Naive thymus-derived CD8-positive, alpha-beta T cell (primary cell): ENCODE data around the gene VPS41. TPM values are rescaled to one million over a fixed set of nuclear protein-coding genes. Genes with fewer than 3 reads are reported as not detected.

Experiments used
- ATAC-seq, 2 donors: fragments of 150-1000 bp; cut with Tn5 transposase in 1 of 2; sonication (Bioruptor Pico), chemical (Tn5 transposase) in 1 of 2; 1 replicate in 1 of 2; 2 replicates in 1 of 2; pipeline ENCODE4 v1.10.0; 2021; ENCODE audit warnings: mild to moderate bottlenecking in 2 of 2, moderate library complexity in 2 of 2
- POLR2A ChIA-PET: fragments of 350-600 bp; sonication (Branson Sonifier 250); formaldehyde crosslinking; loops from one replicate; lab custom pipeline; 2021; ENCODE audit warnings: antibody characterized with exemption; lab: Charles Lee
- DNase-seq, 10 donors: peaks; one replicate each; pipeline versions ENCODE4 v3.0.0 to v3.0.0-alpha.2; 2020 to 2022
- H3K27ac Mint-ChIP-seq, 10 donors: one replicate each; pipeline ENCODE4 v1.8.0; 2020 to 2022; ENCODE audit warnings: mild to moderate bottlenecking in 10 of 10, mixed read lengths in 10 of 10, moderate library complexity in 4 of 10, inconsistent platforms in 1 of 10
- H3K27me3 Mint-ChIP-seq, 5 donors: one replicate each; pipeline ENCODE4 v1.8.0; 2021 to 2022; ENCODE audit warnings: mixed read lengths in 5 of 5
- H3K36me3 Mint-ChIP-seq, 3 donors: one replicate each; pipeline ENCODE4 v1.8.0; 2020 to 2022; ENCODE audit warnings: mixed read lengths in 3 of 3, mild to moderate bottlenecking in 2 of 3, inconsistent platforms in 1 of 3
- H3K4me1 Mint-ChIP-seq, 4 donors: one replicate each; pipeline ENCODE4 v1.8.0; 2021 to 2022; ENCODE audit warnings: mixed read lengths in 4 of 4
- H3K4me3 Mint-ChIP-seq, 10 donors: one replicate each; pipeline ENCODE4 v1.8.0; 2020 to 2022; ENCODE audit warnings: mild to moderate bottlenecking in 10 of 10, mixed read lengths in 10 of 10, moderate library complexity in 6 of 10, inconsistent platforms in 1 of 10
- H3K9me3 Mint-ChIP-seq, 9 donors: one replicate each; pipeline ENCODE4 v1.8.0; 2020 to 2022; ENCODE audit warnings: mixed read lengths in 9 of 9, mild to moderate bottlenecking in 3 of 9, inconsistent platforms in 1 of 9, moderate library complexity in 1 of 9
- polyA plus RNA-seq, 3 donors: library from polyadenylated mRNA; unstranded; fragments of 300-500 nt; fragmentation: Illumina TruSeq; gene quantifications; one replicate each; pipeline ENCODE4 v1.2.3, GENCODE V29; 2021
- total RNA-seq, 8 experiments: library from RNA in 2 of 8; stranded (reverse) in 2 of 8; gene quantifications; one replicate each; pipeline ENCODE4 v1.2.3 and lab custom pipeline; 2021 to 2026

VPS41 gene
- total and polyA plus RNA-seq, 5 experiments from 2014 or later, result 33.3 to 66.0 (median 43.2) TPM

GRCh38 chr7:38694326-38694725, 214.7 kb downstream of the VPS41 start:
- Mint-ChIP-seq H3K27me3 (peaks cover 2 to 17% (median 7%) of the 10 kb centered on the region in 5 donors), H3K9me3 (peaks cover 0 to 22% (median 6%) of the 10 kb centered on the region in 9 donors), H3K4me1 (no peaks in the 10 kb centered on the region), H3K4me3 (no peak overlapping the region), H3K36me3 (no peaks in the 10 kb centered on the region), H3K27ac (no peak overlapping the region)
- no peak for DNase-seq
- ATAC-seq, result no peak
- POLR2A ChIA-PET, result no interaction called here

- POLR2A ChIA-PET, result no interaction called here
- ATAC-seq, result no peak
- no peaks in the 10 kb centered on the region for H3K4me1 Mint-ChIP-seq
- DNase-seq, result no peak
- H3K4me3 Mint-ChIP-seq, result no peak overlapping the region
- H3K9me3 Mint-ChIP-seq, result peaks cover 0 to 16% (median 7%) of the 10 kb centered on the region in 9 donors
- H3K27me3 Mint-ChIP-seq, result peaks cover 8 to 21% (median 15%) of the 10 kb centered on the region in 5 donors
- H3K36me3 Mint-ChIP-seq, result peaks cover 0 to 13% (median 5%) of the 10 kb centered on the region in 3 donors
- no peak overlapping the region for H3K27ac Mint-ChIP-seq
Measured at GRCh38 chr7:38686888-38687287, 222.1 kb downstream of the VPS41 start.

- ATAC-seq (no peak), DNase-seq (no peak)
- Mint-ChIP-seq H3K27me3 (peaks cover 8 to 24% (median 13%) of the 10 kb centered on the region in 5 donors), H3K9me3 (peaks cover 0 to 16% (median 7%) of the 10 kb centered on the region in 9 donors), H3K4me1 (no peaks in the 10 kb centered on the region), H3K4me3 (no peak overlapping the region), H3K27ac (no peak overlapping the region), H3K36me3 (peaks cover 0 to 13% (median 5%) of the 10 kb centered on the region in 3 donors)
- POLR2A ChIA-PET, result no interaction called here
Measured at GRCh38 chr7:38685851-38686250, 223.1 kb downstream of the VPS41 start.

- Mint-ChIP-seq H3K36me3 (peaks cover 0 to 5% (median 0%) of the 10 kb centered on the region in 3 donors), H3K27ac (no peak overlapping the region), H3K4me1 (no peaks in the 10 kb centered on the region), H3K27me3 (peaks cover 4 to 22% (median 11%) of the 10 kb centered on the region in 5 donors), H3K4me3 (no peak overlapping the region), H3K9me3 (peaks cover 0 to 8% (median under 1%) of the 10 kb centered on the region in 9 donors)
- POLR2A ChIA-PET, result no interaction called here
- no peak for DNase-seq
- ATAC-seq, result no peak
Measured at GRCh38 chr7:38682606-38683005, 226.4 kb downstream of the VPS41 start.

DNA sequence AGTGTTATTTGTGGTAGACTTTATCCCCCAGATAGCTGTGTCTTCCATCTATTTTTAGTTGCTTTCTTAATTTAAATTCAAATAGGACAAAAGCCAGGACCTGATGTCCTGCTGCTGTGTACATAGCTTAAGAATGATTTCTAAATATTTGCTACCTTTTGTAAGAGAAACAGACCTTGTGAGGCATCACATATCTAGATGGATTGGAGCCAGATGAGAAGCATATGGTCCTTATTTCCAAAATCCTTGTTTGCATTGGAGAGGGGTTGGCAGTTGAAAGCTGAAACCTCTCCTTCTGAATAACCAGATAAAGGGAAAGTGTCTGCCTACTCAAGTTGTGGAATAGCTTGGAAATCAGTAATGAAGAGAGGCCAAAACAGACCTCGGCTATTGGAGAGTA, 227.1 kb downstream of the VPS41 start:
- H3K4me1 Mint-ChIP-seq, result no peaks in the 10 kb centered on the region
- DNase-seq (no peak), ATAC-seq (no peak)
- H3K9me3 Mint-ChIP-seq, result peaks cover 0 to 8% (median 0%) of the 10 kb centered on the region in 9 donors
- no peak overlapping the region for H3K27ac Mint-ChIP-seq
- H3K36me3 Mint-ChIP-seq, result peaks cover 0 to 5% (median 0%) of the 10 kb centered on the region in 3 donors
- POLR2A ChIA-PET, result no interaction called here
- H3K27me3 Mint-ChIP-seq, result peaks cover 4 to 15% (median 7%) of the 10 kb centered on the region in 5 donors
- no peak overlapping the region for H3K4me3 Mint-ChIP-seq

GRCh38 chr7:38679419-38679818, 229.6 kb downstream of the VPS41 start:
- DNase-seq (no peak), ATAC-seq (no peak)
- no peak overlapping the region for H3K27ac Mint-ChIP-seq
- POLR2A ChIA-PET, result no interaction called here
- no peaks in the 10 kb centered on the region for H3K4me1 Mint-ChIP-seq
- H3K4me3 Mint-ChIP-seq, result no peak overlapping the region
- peaks cover 0 to 2% (median 0%) of the 10 kb centered on the region in 9 donors for H3K9me3 Mint-ChIP-seq
- no peaks in the 10 kb centered on the region for H3K36me3 Mint-ChIP-seq
- peaks cover 0 to 10% (median 4%) of the 10 kb centered on the region in 5 donors for H3K27me3 Mint-ChIP-seq

GRCh38 chr7:38678698-38679054, 230.3 kb downstream of the VPS41 start:
- Mint-ChIP-seq H3K9me3 (peaks cover 0 to 2% (median 0%) of the 10 kb centered on the region in 9 donors), H3K36me3 (no peaks in the 10 kb centered on the region), H3K27me3 (peaks cover 0 to 10% (median 4%) of the 10 kb centered on the region in 5 donors), H3K27ac (no peak overlapping the region), H3K4me1 (no peaks in the 10 kb centered on the region), H3K4me3 (no peak overlapping the region)
- DNase-seq (no peak), ATAC-seq (no peak)
- POLR2A ChIA-PET, result no interaction called here

GRCh38 chr7:38677981-38678697, 230.9 kb downstream of the VPS41 start:
- no peak for DNase-seq
- no peaks in the 10 kb centered on the region for H3K36me3 Mint-ChIP-seq
- H3K4me1 Mint-ChIP-seq, result no peaks in the 10 kb centered on the region
- ATAC-seq, result no peak
- H3K27me3 Mint-ChIP-seq, result peaks cover 0 to 10% (median 2%) of the 10 kb centered on the region in 5 donors
- H3K9me3 Mint-ChIP-seq, result peaks cover 0 to 2% (median 0%) of the 10 kb centered on the region in 9 donors
- POLR2A ChIA-PET, result no interaction called here
- H3K4me3 Mint-ChIP-seq, result no peak overlapping the region
- no peak overlapping the region for H3K27ac Mint-ChIP-seq

DNA sequence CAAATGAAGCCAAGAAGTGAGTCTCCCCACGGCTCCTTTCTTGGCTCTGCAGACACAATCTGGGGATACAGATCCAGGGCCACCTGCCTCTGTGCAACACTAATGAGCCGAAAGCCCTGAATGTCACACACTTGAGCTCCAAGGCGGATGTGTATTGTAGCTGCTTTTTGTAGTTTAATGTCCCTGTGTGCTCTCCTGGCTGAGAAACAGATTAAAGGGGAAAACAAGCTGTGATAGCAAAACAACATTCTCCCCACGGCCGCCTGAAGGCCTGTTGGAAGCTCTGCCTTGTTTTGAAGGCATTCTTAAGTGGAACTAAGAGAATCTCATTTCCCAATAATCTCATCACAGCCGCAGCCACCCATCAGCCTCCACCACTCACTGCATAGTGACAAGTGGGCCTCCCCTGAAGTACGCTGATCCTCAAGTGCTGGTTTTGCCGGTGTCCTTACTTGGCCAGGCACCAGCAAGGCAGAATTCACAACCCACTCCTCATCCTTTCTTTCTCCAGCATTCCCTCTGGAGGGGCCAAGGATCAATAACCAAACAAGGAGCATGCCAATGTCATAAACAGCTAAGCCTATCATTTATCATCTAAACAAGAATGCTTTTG, 233.4 kb downstream of the VPS41 start:
- no peak for DNase-seq
- no peak overlapping the region for H3K4me3 Mint-ChIP-seq
- POLR2A ChIA-PET, result no interaction called here
- ATAC-seq, result no peak
- no peak overlapping the region for H3K27ac Mint-ChIP-seq
- H3K27me3 Mint-ChIP-seq, result peaks cover 0 to 13% (median 5%) of the 10 kb centered on the region in 5 donors
- H3K9me3 Mint-ChIP-seq, result peaks cover 0 to 2% (median 0%) of the 10 kb centered on the region in 9 donors
- H3K4me1 Mint-ChIP-seq, result peaks cover 0 to 14% (median under 1%) of the 10 kb centered on the region in 4 donors
- H3K36me3 Mint-ChIP-seq, result no peaks in the 10 kb centered on the region

DNA sequence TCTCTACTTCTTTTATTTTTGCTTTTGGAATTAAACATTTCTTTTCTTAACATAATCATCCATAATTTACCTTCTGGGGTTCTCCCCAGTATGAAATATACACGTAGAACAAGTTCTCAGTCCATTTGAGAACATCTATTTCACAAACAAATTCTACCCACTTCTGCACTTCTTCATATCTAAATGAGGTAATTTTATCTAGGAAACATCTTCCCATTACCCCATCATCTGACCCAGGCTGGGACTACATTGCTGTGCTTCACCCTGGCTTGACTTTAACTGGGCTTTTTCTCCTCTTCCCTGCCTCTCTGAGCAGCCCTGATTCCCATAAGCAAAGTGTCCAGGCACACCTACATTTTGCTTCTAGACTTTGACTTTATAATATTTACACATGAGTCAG, 234.5 kb downstream of the VPS41 start:
- DNase-seq (no peak), ATAC-seq (no peak)
- no peaks in the 10 kb centered on the region for H3K36me3 Mint-ChIP-seq
- peaks cover 2 to 17% (median 7%) of the 10 kb centered on the region in 5 donors for H3K27me3 Mint-ChIP-seq
- no peak overlapping the region for H3K4me3 Mint-ChIP-seq
- H3K4me1 Mint-ChIP-seq, result peaks cover 0 to 14% (median under 1%) of the 10 kb centered on the region in 4 donors
- H3K9me3 Mint-ChIP-seq, result peaks cover 0 to 2% (median 0%) of the 10 kb centered on the region in 9 donors
- POLR2A ChIA-PET, result no interaction called here
- H3K27ac Mint-ChIP-seq, result peak overlapping the region in 1 of 10 donors; percentile 82

DNA sequence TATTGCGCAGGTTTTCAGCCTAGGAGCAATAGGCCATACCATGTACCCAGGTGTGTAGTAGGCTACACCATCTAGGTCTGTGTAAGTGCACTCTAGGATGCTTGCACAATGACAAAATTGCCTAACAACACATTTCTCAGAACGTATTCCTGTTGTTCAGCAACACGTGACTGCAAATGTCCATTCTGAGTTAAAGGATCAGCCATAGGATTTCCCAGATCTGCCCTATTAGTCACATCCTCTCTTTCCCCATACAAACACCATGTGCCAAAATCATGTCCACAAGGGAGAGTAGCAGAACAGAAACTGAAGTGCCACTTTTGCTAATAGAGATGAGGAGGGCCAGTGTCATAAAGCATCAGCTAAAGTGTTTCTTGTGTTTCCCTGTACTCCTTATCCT, 235.2 kb downstream of the VPS41 start:
- no peaks in the 10 kb centered on the region for H3K36me3 Mint-ChIP-seq
- DNase-seq (no peak), ATAC-seq (no peak)
- peaks cover 4 to 23% (median 7%) of the 10 kb centered on the region in 5 donors for H3K27me3 Mint-ChIP-seq
- H3K27ac Mint-ChIP-seq, result no peak overlapping the region
- POLR2A ChIA-PET, result no interaction called here
- H3K4me3 Mint-ChIP-seq, result no peak overlapping the region
- peaks cover 0 to 14% (median under 1%) of the 10 kb centered on the region in 4 donors for H3K4me1 Mint-ChIP-seq
- H3K9me3 Mint-ChIP-seq, result peaks cover 0 to 2% (median 0%) of the 10 kb centered on the region in 9 donors
